ENCODE results near the gene GINS1.
"Not testable (repeated sequence)": the region's sequence is repeated elsewhere in the genome, so short reads cannot be mapped to it uniquely, and the experiment has no call there.

Gene GINS1

GRCh38 chr20:25457886-25458680 is 50.6 kb downstream of the GINS1 start:
- DNase-seq, result no peak

DNA sequence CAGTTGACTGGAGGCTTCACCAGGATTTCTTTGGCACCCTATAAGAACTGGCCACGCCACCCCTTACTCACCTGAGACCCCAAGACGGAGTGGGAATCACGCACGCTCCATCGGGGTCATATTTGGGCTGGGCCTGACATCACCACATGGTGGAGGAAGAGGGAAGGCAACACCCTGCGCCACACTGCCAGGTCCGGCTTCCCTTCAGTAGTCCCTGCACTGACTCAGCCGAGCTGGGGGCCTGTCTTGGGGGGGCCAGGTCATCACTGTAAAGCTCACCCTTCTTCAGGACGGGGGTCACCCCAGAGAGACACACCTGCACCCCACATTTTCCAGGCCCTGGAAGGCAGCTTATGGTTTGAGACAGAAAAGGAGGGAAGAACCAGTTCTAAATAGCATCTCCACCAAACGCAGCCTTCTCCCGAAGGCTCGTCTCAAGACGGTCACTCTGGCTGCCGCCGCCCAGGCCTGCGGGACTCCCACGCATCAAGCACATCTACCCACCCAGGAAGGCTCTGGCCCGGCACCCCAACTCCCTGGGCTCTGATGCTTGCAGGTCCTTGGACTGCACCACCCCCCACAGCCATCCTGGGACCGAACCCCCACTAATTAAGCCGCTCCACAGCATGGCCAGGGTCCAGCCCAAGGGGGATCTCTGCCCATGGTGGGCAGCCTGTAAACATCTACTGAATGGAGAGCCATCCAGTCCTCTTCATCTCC is 51.8 kb downstream of the GINS1 start:
- DNase-seq, result no peak

- DNase-seq, result no peak
These were observed 52.6 kb downstream of the GINS1 start for GRCh38 chr20:25459916-25460535.

DNA sequence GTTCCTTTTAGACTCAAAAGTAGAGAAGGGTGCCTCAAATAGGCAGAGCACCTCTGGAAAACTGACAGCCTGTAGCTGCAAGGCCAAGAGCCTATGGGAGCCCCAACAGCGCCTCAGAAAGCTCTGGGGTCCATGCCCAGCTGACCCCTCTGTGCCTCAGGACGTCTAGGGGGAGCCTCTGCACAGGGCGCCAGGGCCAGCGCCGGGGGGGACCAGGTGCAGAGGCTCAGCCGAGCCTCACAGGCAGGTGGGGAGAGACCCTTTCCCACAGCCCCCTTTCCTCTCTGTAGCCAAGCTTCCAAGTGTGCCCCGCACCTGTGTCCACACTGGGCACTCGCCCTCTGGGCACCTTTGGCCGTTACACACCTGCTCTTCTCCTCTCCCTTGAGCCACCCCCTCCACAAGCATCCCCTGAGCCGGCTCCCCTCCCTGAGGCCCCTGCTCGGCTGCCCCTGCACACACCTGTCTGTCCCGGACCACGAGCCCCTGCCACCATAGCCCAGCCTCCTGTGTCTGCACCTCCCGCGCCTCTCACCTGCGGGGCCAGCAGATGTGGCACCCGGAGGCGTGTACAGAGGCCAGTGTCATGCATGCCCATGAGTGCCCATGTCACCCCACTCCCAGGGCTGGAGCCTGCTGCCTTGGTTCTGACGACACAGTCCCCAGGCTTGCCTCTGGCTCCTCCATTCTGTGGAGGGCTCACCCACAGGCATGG is 53.2 kb downstream of the GINS1 start:
- DNase-seq, result no peak

- DNase-seq, result no peak
These were observed 53.8 kb downstream of the GINS1 start for GRCh38 chr20:25461281-25461650.

- DNase-seq, result no peak
These were observed 54.5 kb downstream of the GINS1 start for GRCh38 chr20:25461786-25462545.

DNA sequence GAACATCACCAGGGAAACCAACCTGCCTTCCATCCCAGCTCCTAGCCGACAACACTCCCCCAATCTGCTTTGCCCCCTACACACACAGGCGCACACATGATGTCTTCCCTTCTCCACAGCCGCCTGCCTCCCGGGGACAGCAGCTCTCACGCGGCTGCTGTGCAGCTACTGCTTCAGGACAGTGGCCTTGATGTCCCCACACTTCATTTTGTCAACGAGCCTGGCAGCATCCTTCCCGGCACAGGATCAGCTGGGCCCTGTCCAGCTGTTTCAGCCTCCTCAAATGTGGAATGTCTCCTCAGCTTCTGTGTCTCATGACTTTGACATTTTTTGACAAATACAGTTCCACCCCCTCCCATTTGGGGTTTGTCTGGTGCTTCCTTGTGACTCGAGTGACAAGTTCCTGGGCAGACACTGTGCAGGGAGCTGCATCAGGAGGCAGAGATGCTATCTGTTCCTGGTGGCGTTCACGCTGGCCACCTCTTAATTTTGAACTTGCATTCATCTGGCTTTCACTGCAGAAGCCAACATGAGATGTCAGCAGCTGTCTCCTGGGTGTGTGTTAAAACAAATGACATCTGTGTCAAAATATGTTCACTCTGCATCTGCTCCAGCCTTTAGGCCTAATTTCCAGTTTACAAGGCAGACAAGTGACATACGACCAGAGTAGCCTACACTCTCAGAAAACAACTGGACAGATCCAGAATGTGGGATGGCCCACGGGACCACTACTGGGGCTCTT is 57.2 kb downstream of the GINS1 start:
- no peak for DNase-seq

GRCh38 chr20:25465243-25466135 is 58.0 kb downstream of the GINS1 start:
- no peak for DNase-seq

GRCh38 chr20:25466846-25467245 is 59.4 kb downstream of the GINS1 start:
- DNase-seq, result no peak

- no peak for DNase-seq
These were observed 60.0 kb downstream of the GINS1 start for GRCh38 chr20:25467441-25467840.

DNA sequence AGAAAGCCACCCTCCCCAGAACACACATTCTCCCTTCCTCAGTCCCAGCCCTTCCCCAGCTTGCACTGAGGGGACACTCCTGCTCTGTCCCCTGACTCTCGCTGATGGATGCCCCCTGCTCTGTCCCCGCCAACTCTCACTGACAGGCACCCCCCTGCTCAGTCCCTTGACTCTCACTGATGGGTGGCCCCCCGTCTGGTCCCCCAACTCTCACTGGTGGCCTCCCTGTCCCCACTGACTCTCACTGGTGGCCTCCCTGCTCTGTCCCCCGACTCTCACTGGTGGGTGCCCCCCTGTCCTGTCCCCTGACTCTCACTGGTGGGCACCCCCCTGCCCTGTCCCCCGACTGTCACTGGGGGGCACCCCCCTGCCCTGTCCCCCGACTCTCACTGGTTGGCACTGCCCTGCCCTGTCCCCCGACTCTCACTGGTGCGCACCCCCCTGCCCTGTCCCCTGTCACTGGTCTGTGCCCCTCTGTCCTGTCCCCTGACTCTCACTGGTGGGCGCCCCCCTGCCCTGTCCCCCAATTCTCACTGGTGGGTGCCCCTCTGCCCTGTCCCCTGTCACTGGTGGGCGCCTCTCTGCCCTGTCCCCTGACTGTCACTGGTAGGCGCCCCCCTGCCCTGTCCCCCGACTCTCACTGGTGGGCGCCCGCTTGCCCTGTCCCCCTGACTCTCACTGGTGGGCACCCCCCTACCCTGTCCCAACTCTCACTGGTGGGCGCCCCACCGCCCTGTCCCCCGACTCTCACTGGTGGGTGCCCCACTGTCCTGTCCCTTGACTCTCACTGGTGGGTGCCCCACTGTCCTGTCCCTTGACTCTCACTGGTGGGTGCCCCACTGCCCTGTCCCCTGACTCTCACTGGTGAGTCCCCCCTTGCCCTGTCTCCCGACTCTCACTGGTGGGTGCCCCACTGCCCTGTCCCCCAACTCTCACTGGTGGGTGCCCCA is 60.9 kb downstream of the GINS1 start:
- no peak for DNase-seq

- no peak for DNase-seq
These were observed 62.1 kb downstream of the GINS1 start for GRCh38 chr20:25469558-25469957.

DNA sequence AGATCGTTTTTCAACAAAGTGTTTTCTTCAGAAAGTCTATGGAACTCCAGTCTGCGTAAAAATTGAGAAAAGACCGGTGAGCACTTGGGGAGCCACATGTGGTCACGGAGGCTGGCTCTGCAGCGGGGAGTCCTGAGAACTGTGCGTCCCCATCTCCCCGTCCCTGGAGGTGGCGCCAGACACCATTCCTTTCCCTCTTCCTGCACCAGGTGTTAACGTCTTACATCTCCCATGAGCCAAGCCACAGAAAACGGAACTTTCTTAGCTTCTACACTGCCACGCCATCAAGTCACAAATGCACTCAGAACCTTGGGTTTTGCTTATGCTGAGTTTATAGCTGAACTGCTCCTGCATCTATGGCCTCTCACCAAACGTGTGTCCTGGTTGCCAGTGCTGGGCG is 62.6 kb downstream of the GINS1 start:
- DNase-seq, result peak; percentile 24

DNA sequence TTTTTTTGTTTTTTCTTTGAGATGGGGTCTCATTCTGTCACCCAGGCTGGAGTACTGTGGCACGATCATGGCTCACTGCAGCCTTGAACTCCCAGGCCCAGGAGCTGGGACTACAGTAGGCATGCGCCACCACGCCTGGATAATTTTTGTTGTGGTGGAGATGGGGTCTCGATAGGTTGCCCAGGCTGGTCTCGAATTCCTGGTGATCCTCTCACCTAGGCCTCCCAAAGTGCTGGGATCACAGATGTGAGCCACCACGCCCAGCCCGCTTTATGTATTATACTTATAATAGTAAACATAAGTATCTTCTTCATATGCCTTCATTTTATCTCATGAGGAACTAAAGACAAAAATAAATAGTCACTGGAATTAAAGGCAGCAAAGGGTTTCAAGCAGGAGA is 63.5 kb downstream of the GINS1 start:
- DNase-seq, result no peak

DNA sequence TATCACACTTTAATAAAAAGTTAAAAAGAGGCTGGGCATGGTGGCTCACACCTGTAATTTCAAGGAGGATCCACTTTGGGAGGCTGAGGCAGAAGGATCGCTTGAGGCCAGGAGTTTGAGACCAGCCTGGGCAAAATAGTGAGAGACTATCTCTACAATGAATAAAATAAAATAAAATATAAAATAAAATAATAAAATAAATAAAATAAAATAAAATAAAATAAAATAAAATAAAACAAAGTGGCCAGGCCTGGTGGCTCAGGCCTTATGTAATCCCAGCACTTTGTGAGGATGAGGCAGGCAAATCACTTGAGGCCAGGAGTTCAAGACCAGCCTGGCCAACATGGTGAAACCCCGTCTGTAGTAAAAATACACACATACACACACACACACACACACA is 65.8 kb downstream of the GINS1 start:
- DNase-seq, result not testable (repeated sequence)

DNA sequence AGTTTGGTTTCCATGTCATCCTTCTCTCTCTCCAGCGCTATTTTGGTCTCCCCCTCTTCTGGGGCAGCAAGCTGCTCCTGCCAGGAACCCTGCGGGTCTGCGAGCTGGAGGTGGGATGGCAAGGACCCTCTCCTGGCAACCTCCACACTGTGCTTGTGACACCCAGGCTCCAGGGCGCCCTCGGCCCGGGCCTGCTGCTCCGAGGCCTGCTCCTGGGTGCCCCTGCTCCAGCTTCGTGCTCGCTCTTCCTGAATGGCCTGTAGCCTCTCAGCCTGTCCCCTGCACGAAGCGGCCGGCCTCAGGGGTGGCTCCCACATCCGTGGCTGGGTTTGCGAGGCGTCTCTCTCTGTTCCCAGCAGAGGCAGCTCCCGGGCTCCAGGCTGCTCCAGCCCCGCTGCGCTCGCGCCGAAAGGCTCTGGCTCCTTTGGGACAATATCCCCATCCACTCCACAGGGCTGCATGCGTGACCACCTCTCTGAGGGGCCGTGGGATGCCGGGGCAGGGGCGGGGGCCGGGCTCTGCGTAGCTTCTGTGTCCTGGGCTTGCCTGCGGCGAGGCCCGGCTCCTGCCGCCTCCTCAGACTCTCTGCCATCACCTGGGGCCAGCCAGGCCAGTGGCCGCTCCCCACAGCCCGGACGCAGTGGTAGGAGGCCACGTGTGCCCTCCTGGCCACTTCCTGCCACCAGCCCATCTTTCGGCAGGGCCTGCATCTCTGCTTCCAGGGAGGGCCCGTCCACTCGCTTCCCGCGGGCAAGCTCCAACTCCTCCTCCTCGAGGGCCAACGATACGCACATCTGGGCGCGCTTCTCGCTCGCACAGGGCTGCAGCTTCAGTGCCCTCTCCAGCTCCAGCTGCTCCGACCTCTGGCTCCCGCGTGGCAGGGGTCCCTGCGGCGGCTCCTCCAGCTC is 68.9 kb downstream of the GINS1 start:
- no peak for DNase-seq

- no peak for DNase-seq
These were observed 69.8 kb downstream of the GINS1 start for GRCh38 chr20:25477014-25477882.

Data from NCI-H2171 (cell line).